GM12878 (cell line): ENCODE measurements around the gene CATSPERZ. TPM values are rescaled to one million over a fixed set of nuclear protein-coding genes. Genes with fewer than 3 reads are reported as not detected.

Source experiments
- ATAC-seq: fragments of 200-7000 bp; cut with Tn5 transposase; 3 replicates; pipeline ENCODE4 v1.9.1; 2020; ENCODE audit warnings: mild to moderate bottlenecking, moderate library complexity
- BruUV-seq: library from RNA; stranded (reverse); fragments of 400-500 nt; replicated peaks from 2 replicates; lab custom pipeline; 2021; lab: Mats Ljungman, UMichigan
- CTCF ChIA-PET: fragments of 300-600 bp; sonication (Branson Sonifier 250); formaldehyde crosslinking; extraction: SDS; loops from one replicate; lab custom pipeline; 2021; ENCODE audit warnings: inconsistent platforms; lab: Yijun Ruan, JAX
- POLR2A ChIA-PET: fragments of 350-600 bp; formaldehyde crosslinking; extraction: SDS; loops from one replicate; lab custom pipeline; 2021; ENCODE audit warnings: inconsistent platforms; lab: Charles Lee
- RAD21 ChIA-PET: fragments of 300-600 bp; sonication (Branson Sonifier 250); formaldehyde crosslinking; loops from one replicate; lab custom pipeline; 2023; ENCODE audit warnings: antibody characterized with exemption; ENCODE audit not compliant: unreplicated experiment; lab: Charles Lee
- SMC1A ChIA-PET: fragments of 300-600 bp; sonication (Branson Sonifier 250); formaldehyde crosslinking; loops from one replicate; lab custom pipeline; 2023; ENCODE audit not compliant: unreplicated experiment, uncharacterized antibody; lab: Charles Lee
- DNase-seq: peaks from one replicate; pipeline ENCODE4 v3.0.0-alpha.2; 2011; ENCODE audit warnings: low read depth, low spot score
- FAIRE-seq: peaks from 3 replicates; lab custom pipeline; 2011; peaks lifted over from hg19 to GRCh38; lab: Jason Lieb, UNC
- H2AFZ ChIP-seq: 2 replicates; pipeline ENCODE4 v1.6.0; 2011; ENCODE audit warnings: low read depth, low read length, control low read depth; ENCODE audit not compliant: control insufficient read depth
- H3K27ac ChIP-seq: 2 replicates; pipeline ENCODE4 v1.5.1; 2011; ENCODE audit warnings: control low read depth; ENCODE audit not compliant: control insufficient read depth, insufficient read depth
- H3K27me3 ChIP-seq, 2 experiments: replicated peaks in 1 of 2; 2 replicates each; pipeline versions ENCODE4 v1.6.0 to v1.6.1; 2011; ENCODE audit warnings: low read length in 1 of 2; ENCODE audit not compliant: control insufficient read depth in 2 of 2, insufficient read depth in 2 of 2
- H3K36me3 ChIP-seq, 2 experiments: 2 replicates each; pipeline ENCODE4 v1.5.1; 2011; ENCODE audit warnings: low read length in 1 of 2; ENCODE audit not compliant: control insufficient read depth in 2 of 2, insufficient read depth in 2 of 2
- H3K4me1 ChIP-seq: 2 replicates; pipeline ENCODE4 v1.6.1; 2011; ENCODE audit warnings: mild to moderate bottlenecking, low read length, moderate library complexity, mixed read lengths; ENCODE audit not compliant: control insufficient read depth, insufficient read depth
- H3K4me2 ChIP-seq: 2 replicates; pipeline ENCODE4 v1.6.0; 2011; ENCODE audit warnings: control low read depth; ENCODE audit not compliant: control insufficient read depth, insufficient read depth
- H3K4me3 ChIP-seq: fragments of 200-600 bp; sonication (generic); 2 replicates; pipeline ENCODE4 v1.5.1; 2016
- H3K79me2 ChIP-seq: 2 replicates; pipeline ENCODE4 v1.6.0; 2011; ENCODE audit warnings: low read length; ENCODE audit not compliant: control insufficient read depth, insufficient read depth
- H3K9ac ChIP-seq: 2 replicates; pipeline ENCODE4 v1.8.0; 2011; ENCODE audit warnings: low read length, control low read depth, mixed read lengths; ENCODE audit not compliant: control insufficient read depth, insufficient read depth
- H3K9me3 ChIP-seq: replicated peaks from 3 replicates; pipeline ENCODE4 v1.5.1; 2011; ENCODE audit warnings: mild to moderate bottlenecking, low read length; ENCODE audit not compliant: control insufficient read depth, insufficient read depth
- H4K20me1 ChIP-seq: 2 replicates; pipeline ENCODE4 v1.6.0; 2011; ENCODE audit not compliant: control insufficient read depth, insufficient read depth
- BMI1 ChIP-seq: fragments of 450-650 bp; IDR thresholded peaks from 2 replicates; pipeline ENCODE4 v1.6.1; 2016; ENCODE audit warnings: mild to moderate bottlenecking, moderate library complexity, borderline replicate concordance
- CTCF ChIP-seq, 3 experiments: IDR thresholded peaks in 2 of 3; conservative IDR thresholded peaks in 1 of 3; 2 replicates each; pipeline ENCODE4 v1.5.1; 2011; ENCODE audit warnings: low read depth in 3 of 3, low read length in 3 of 3, mild to moderate bottlenecking in 3 of 3, control low read depth in 2 of 3, moderate library complexity in 2 of 3, inconsistent platforms in 1 of 3, mixed read lengths in 1 of 3; ENCODE audit not compliant: control insufficient read depth in 2 of 3, insufficient read depth in 1 of 3; ENCODE audit errors: extremely low read depth in 1 of 3
- CUX1 ChIP-seq: IDR thresholded peaks from 2 replicates; pipeline ENCODE4 v1.6.1; 2012; ENCODE audit warnings: improper control_type of control experiment, low read depth, low read length; ENCODE audit not compliant: insufficient replicate concordance
- GATAD2B ChIP-seq: fragments of 450-650 bp; conservative IDR thresholded peaks from 2 replicates; pipeline ENCODE4 v1.6.1; 2017; ENCODE audit warnings: low read depth, mild to moderate bottlenecking, moderate library complexity
- HDAC2 ChIP-seq: fragments of 200-600 bp; sonication (generic); IDR thresholded peaks from 2 replicates; pipeline ENCODE4 v1.6.1; 2017
- IKZF1 ChIP-seq: fragments of 450-650 bp; conservative IDR thresholded peaks from 2 replicates; pipeline ENCODE4 v1.6.1; 2017; ENCODE audit warnings: antibody characterized with exemption, mild to moderate bottlenecking
- IKZF2 ChIP-seq, 2 experiments: fragments of 450-650 bp; IDR thresholded peaks; 2 replicates each; pipeline ENCODE4 v1.6.1; 2017; ENCODE audit warnings: mild to moderate bottlenecking in 2 of 2, moderate library complexity in 2 of 2
- JUNB ChIP-seq: IDR thresholded peaks from 2 replicates; pipeline ENCODE4 v1.6.1; 2016; ENCODE audit warnings: antibody characterized with exemption, mild to moderate bottlenecking
- KDM1A ChIP-seq: fragments of 200-600 bp; sonication (generic); IDR thresholded peaks from 2 replicates; pipeline ENCODE4 v1.6.1; 2016; ENCODE audit warnings: borderline replicate concordance
- MEF2B ChIP-seq: fragments of 450-650 bp; IDR thresholded peaks from 2 replicates; pipeline ENCODE4 v1.6.1; 2018; ENCODE audit warnings: mild to moderate bottlenecking, moderate library complexity; ENCODE audit not compliant: partially characterized antibody, poor library complexity, severe bottlenecking
- MTA2 ChIP-seq: fragments of 450-650 bp; IDR thresholded peaks from 2 replicates; pipeline ENCODE4 v1.6.1; 2016; ENCODE audit warnings: low read depth, mild to moderate bottlenecking, moderate library complexity
- POLR2AphosphoS5 ChIP-seq: IDR thresholded peaks from 2 replicates; pipeline ENCODE4 v1.6.1; 2011; ENCODE audit warnings: mild to moderate bottlenecking, low read length, inconsistent platforms
- TARDBP ChIP-seq: IDR thresholded peaks from 2 replicates; pipeline ENCODE4 v1.6.1; 2016; ENCODE audit warnings: borderline replicate concordance
- TCF3 ChIP-seq: IDR thresholded peaks from 2 replicates; pipeline ENCODE4 v1.6.1; 2012; ENCODE audit warnings: low read depth, mild to moderate bottlenecking, low read length, borderline replicate concordance; ENCODE audit not compliant: insufficient read depth
- USF2 ChIP-seq: IDR thresholded peaks from 2 replicates; pipeline ENCODE4 v1.6.1; 2011; ENCODE audit warnings: low read depth, low read length, improper control_type of control experiment, borderline replicate concordance
- ZSCAN29 ChIP-seq: fragments of 450-650 bp; IDR thresholded peaks from 2 replicates; pipeline ENCODE4 v1.6.1; 2017; ENCODE audit warnings: mild to moderate bottlenecking, moderate library complexity
- WGBS: methylation state at CpG from one replicate; pipeline ENCODE4 v1.1.6; 2016; ENCODE audit warnings: low lambda C conversion rate; ENCODE audit not compliant: insufficient replicate concordance, insufficient coverage; ENCODE audit errors: missing lambda C conversion rate; 5-methylcytosine and 5-hydroxymethylcytosine counted together
- in situ Hi-C: fragments of 300-500 bp; cut with MboI; formaldehyde crosslinking; loops from 9 replicates; pipeline ENCODE4 v1.14.3; 2018; ENCODE audit warnings: mixed read lengths
- intact Hi-C: fragments of 100-400 bp; cut with micrococcal nuclease; formaldehyde crosslinking; loops from one replicate; pipeline ENCODE4 v1.14.2; 2022; ENCODE audit not compliant: unreplicated experiment
- polyA plus RNA-seq, 11 experiments: library from polyadenylated mRNA; depleted of rRNA in 4 of 11; unstranded in 6 of 11; stranded (reverse) in 5 of 11; fragments of >200 nt; fragmentation: Nextera tagmentation in 4 of 11; fragmentation: Illumina TruSeq in 1 of 11; extraction: Ambion mirVana in 4 of 11; extraction: Trizol in 1 of 11; gene quantifications; 1 replicate in 1 of 11; 2 replicates in 10 of 11; pipeline versions ENCODE4 v1.2.1 to v1.2.3, GENCODE V29; 2011 to 2016; ENCODE audit warnings: inconsistent platforms in 2 of 11, missing spikeins in 2 of 11, low read depth in 1 of 11
- total RNA-seq, 4 experiments: library from RNA; depleted of rRNA in 3 of 4; stranded (reverse); fragments of >200 nt in 3 of 4; fragmentation: Illumina TruSeq in 1 of 4; extraction: Trizol in 1 of 4; gene quantifications; 2 replicates each; pipeline versions ENCODE4 v1.2.1 to v1.2.3, GENCODE V29; 2013 to 2021

The CATSPERZ gene
- total and polyA plus RNA-seq, 10 of the 15 experiments (the other 5 are each of a cell fraction or from before 2014, with no cell fraction given): 0.12 to 0.31 TPM; not detected in 8

- Histone ChIP-seq H4K20me1 (no peaks in the 10 kb centered on the region), H3K4me3 (no peak overlapping the region), H3K4me1 (peaks cover 10% of the 10 kb centered on the region), H3K9me3 (no peaks in the 10 kb centered on the region), H3K27ac (no peak overlapping the region), H2AFZ (no peak overlapping the region), H3K36me3 (no peaks in the 10 kb centered on the region; a peak in 2 of 4 replicates), H3K27me3 (no peaks in the 10 kb centered on the region), H3K4me2 (peak overlapping the region; percentile 100; the same call in 1 of the 2 replicates), H3K79me2 (peaks cover 16% of the 10 kb centered on the region), H3K9ac (no peak overlapping the region)
- DNase-seq (no peak), FAIRE-seq (no peak), ATAC-seq (no peak)
- CTCF ChIA-PET: interaction anchor here (3.8 to 5.7 kb wide), 3 partner anchors 16 to 62 kb away, joined by 23 to 147 read pairs (median 65); partner anchors contain the start of genes CATSPERZ, FERMT3 and PLCB3
- intact Hi-C loops: no loop called here
- POLR2A ChIA-PET: interaction anchor here (0.6 to 6.3 kb wide), 7 partner anchors 9 to 514 kb away, joined by 3 to 71 read pairs (median 5); partner anchors contain the start of genes CATSPERZ, ESRRA, FKBP2 and PPP1R14B
- BruUV-seq: no TSS peak
- SMC1A ChIA-PET: interaction anchor here (0.7 to 1.3 kb wide), 2 partner anchors 41 to 63 kb away, joined by 3 read pairs; partner anchors contain the start of genes NUDT22 and TRPT1
- 93% methylated on average over 24 of the region's 27 CpGs for WGBS
- in situ Hi-C loops: no loop called here
- RAD21 ChIA-PET: interaction anchor here (1.3 kb wide), 1 partner anchor 63 kb away, joined by 4 read pairs; no protein-coding TSS in a partner anchor
- TF ChIP-seq IKZF2 (IDR thresholded peaks at IDR 0.05) (no peak), IKZF1 (no peak), CTCF (IDR thresholded peaks at IDR 0.05 in 2 of 3, conservative IDR thresholded peaks at IDR 0.05 in 1 of 3; ENCODE audit: control insufficient read depth in 2 of 3, extremely low read depth in 1 of 3, insufficient read depth in 1 of 3, low read depth in 3 of 3, low read length in 3 of 3) (no peak), POLR2AphosphoS5 (no peak), TARDBP (no peak), USF2 (no peak), TCF3 (no peak), BMI1 (no peak), JUNB (no peak), MEF2B (no peak), CUX1 (no peak), ZSCAN29 (no peak), GATAD2B (no peak), MTA2 (no peak), HDAC2 (no peak), KDM1A (no peak)
Measured at GRCh38 chr11:64267207-64267945, 32.8 kb upstream of the CATSPERZ start.
